ENCODE data around the gene ATOH1. TPM values are rescaled to one million over a fixed set of nuclear protein-coding genes. Genes with fewer than 3 reads are reported as not detected.

ATOH1 gene, protein sequence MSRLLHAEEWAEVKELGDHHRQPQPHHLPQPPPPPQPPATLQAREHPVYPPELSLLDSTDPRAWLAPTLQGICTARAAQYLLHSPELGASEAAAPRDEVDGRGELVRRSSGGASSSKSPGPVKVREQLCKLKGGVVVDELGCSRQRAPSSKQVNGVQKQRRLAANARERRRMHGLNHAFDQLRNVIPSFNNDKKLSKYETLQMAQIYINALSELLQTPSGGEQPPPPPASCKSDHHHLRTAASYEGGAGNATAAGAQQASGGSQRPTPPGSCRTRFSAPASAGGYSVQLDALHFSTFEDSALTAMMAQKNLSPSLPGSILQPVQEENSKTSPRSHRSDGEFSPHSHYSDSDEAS
- not detected in 2 replicates for total RNA-seq

DNA sequence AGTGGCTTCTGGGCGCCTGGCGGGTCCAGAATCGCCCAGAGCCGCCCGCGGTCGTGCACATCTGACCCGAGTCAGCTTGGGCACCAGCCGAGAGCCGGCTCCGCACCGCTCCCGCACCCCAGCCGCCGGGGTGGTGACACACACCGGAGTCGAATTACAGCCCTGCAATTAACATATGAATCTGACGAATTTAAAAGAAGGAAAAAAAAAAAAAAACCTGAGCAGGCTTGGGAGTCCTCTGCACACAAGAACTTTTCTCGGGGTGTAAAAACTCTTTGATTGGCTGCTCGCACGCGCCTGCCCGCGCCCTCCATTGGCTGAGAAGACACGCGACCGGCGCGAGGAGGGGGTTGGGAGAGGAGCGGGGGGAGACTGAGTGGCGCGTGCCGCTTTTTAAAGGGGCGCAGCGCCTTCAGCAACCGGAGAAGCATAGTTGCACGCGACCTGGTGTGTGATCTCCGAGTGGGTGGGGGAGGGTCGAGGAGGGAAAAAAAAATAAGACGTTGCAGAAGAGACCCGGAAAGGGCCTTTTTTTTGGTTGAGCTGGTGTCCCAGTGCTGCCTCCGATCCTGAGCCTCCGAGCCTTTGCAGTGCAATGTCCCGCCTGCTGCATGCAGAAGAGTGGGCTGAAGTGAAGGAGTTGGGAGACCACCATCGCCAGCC lies at the start of gene ATOH1:
Gene ATOH1 (plus strand): TSS at position 422 of the 663 bp plus-strand sequence. CDS start 174 bp downstream, at position 596.

Data from myometrial cell (primary cell).